ENCODE results near the gene RNLS. TPM values are rescaled to one million over a fixed set of nuclear protein-coding genes. Genes with fewer than 3 reads are reported as not detected.
A peak's percentile ranks its signal among the peaks of the same experiment; 100 is the strongest.

The RNLS gene
- total and polyA plus RNA-seq, 7 donors = 3.9 to 19.2 (median 8.8) TPM

GRCh38 chr10:88244781-88245625 is 338.1 kb downstream of the RNLS start:
- TF ChIP-seq POLR2A (IDR thresholded peaks at IDR 0.05) (no peak), CTCF (IDR thresholded peaks at IDR 0.05) (no peak), POLR2AphosphoS5 (IDR thresholded peaks at IDR 0.05) (no peak)
- no peak for DNase-seq
- H3K9me3 ChIP-seq = no peaks in the 10 kb centered on the region
- no peaks in the 10 kb centered on the region for H3K27me3 ChIP-seq
- no peak overlapping the region for H3K4me3 ChIP-seq
- 81 to 87% methylated on average over 9 of the region's 9 CpGs for WGBS, 2 donors
- H3K27ac ChIP-seq = peak overlapping the region in 3 of 4 donors; percentile 51 to 63 (median 57)
- intact Hi-C loops (cut with DNase I) = no loop called here
- H3K4me1 ChIP-seq = peaks cover 0 to 21% (median 15%) of the 10 kb centered on the region in 4 donors
- H3K36me3 ChIP-seq = no peaks in the 10 kb centered on the region

- Histone ChIP-seq H3K36me3 (no peaks in the 10 kb centered on the region), H3K4me3 (no peak overlapping the region), H3K4me1 (peaks cover 0 to 23% (median 15%) of the 10 kb centered on the region in 4 donors), H3K27me3 (no peaks in the 10 kb centered on the region), H3K9me3 (no peaks in the 10 kb centered on the region), H3K27ac (peak overlapping the region; percentile 38 to 63 (median 54))
- TF ChIP-seq POLR2AphosphoS5 (IDR thresholded peaks at IDR 0.05) (no peak), CTCF (IDR thresholded peaks at IDR 0.05) (no peak), POLR2A (IDR thresholded peaks at IDR 0.05) (no peak), EP300 (IDR thresholded peaks at IDR 0.05) (no peak)
- WGBS, 2 donors = 17 to 66% methylated on average over 12 of the region's 12 CpGs
- DNase-seq = no peak
- intact Hi-C loops (cut with DNase I) = no loop called here
Measured at GRCh38 chr10:88243836-88244730, 339.0 kb downstream of the RNLS start.

GRCh38 chr10:88243202-88243744 is 339.8 kb downstream of the RNLS start:
- 13 to 70% methylated on average over 5 of the region's 5 CpGs for WGBS, 2 donors
- no peaks in the 10 kb centered on the region for H3K27me3 ChIP-seq
- TF ChIP-seq EP300 (IDR thresholded peaks at IDR 0.05) (no peak), CTCF (IDR thresholded peaks at IDR 0.05) (no peak), POLR2A (IDR thresholded peaks at IDR 0.05) (no peak), POLR2AphosphoS5 (IDR thresholded peaks at IDR 0.05) (no peak)
- H3K9me3 ChIP-seq = no peaks in the 10 kb centered on the region
- intact Hi-C loops (cut with DNase I) = no loop called here
- DNase-seq = no peak
- H3K4me3 ChIP-seq = no peak overlapping the region
- peak overlapping the region; percentile 38 to 63 (median 54) for H3K27ac ChIP-seq
- no peaks in the 10 kb centered on the region for H3K36me3 ChIP-seq
- peaks cover 0 to 31% (median 16%) of the 10 kb centered on the region in 4 donors for H3K4me1 ChIP-seq

GRCh38 chr10:88241501-88241900 is 341.6 kb downstream of the RNLS start:
- Histone ChIP-seq H3K27ac (no peak overlapping the region), H3K9me3 (no peaks in the 10 kb centered on the region), H3K4me3 (no peak overlapping the region), H3K36me3 (no peaks in the 10 kb centered on the region), H3K4me1 (peaks cover 0 to 28% (median 16%) of the 10 kb centered on the region in 4 donors), H3K27me3 (no peaks in the 10 kb centered on the region)
- no peak for DNase-seq
- WGBS, 2 donors = 93 to 94% methylated on average over 1 of the region's 1 CpG
- TF ChIP-seq CTCF (IDR thresholded peaks at IDR 0.05) (no peak), POLR2AphosphoS5 (IDR thresholded peaks at IDR 0.05) (no peak), POLR2A (IDR thresholded peaks at IDR 0.05) (no peak), EP300 (IDR thresholded peaks at IDR 0.05) (no peak)
- intact Hi-C loops (cut with DNase I) = no loop called here

Data from sigmoid colon (tissue), 7 donors.